Activated T-cell treated with anti-CD3 and anti-CD28 coated beads for 24 hours (primary cell): ENCODE measurements around the gene NOL4L.

Experiments used
- DNase-seq: peaks from one replicate; pipeline ENCODE4 v3.0.0-alpha.2; 2020; ENCODE audit warnings: low read depth

The NOL4L gene

DNA sequence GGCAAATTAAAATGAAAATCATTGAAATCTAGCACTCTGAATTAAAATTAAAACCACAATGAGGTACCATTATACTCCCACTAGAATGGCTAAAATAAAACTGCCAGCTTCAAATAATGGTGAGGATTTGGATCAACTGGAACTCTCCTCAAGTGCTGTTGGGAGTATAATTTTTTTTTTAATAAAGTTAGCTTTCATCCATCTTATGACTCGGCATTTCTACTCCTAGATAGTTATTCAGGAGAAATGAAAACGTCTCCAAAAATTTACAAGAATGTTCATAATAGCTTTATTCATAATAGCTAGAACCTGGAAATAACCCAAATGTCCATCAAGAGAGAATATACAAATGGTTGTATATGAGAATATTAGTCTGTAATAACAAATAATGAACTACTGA, 163.8 kb downstream of the NOL4L start:
- no peak for DNase-seq

DNA sequence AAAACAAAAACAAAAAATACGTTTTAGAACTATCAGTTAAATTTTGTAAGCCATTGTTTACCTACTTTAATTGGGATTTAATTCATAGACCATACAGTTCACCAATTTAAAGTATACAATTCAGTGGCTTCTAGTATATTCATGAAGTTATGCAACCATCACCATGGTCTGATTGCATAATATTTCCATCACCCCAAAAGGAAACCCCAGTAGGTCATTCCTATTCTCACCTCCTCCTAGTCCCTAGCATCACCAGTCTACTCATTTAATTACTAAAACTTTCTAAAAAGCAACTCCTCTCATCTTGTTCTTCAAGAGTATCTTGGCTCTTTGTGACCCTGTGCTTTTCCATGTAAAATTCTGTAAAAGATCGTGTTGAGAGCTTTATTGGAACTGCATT, 166.8 kb downstream of the NOL4L start:
- no peak for DNase-seq

DNA sequence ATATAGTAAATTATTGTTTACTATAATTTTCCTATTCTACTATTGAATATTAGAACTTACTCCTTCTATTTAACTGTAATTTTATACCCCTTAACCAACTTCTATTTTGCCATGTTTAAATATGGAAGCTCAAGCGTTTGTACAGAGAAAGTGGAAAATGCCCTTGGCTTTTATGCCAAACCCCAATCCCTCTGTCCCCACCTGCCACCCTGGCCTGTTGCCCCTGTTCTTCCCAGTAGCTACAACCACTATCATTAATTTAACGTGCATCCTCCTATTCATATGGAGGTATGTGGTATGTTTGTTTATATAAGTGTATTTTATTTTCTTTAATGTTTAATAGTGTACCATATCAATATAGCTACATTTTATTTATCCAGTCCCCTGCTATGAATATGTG, 168.9 kb downstream of the NOL4L start:
- DNase-seq, result no peak

DNA sequence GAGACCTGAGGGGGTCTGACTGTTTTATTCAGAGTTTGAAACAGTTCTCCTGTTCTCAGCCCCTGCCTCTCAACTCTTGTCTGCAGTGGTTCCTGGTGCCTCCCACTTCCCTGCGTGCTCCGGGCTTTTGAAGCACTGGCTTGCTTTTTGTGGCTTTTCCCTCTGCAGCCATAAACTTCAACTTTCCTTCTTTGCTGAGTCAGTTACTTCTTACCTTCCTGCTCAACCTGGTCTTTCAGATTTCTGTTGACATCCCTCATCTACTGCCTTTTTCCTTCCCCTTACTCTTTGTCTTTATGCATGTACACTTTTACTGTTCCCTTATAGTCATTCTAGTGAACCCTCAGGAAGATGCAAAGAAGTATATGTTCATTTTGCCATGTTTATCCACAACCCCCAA, 169.6 kb downstream of the NOL4L start:
- DNase-seq, result no peak

DNA sequence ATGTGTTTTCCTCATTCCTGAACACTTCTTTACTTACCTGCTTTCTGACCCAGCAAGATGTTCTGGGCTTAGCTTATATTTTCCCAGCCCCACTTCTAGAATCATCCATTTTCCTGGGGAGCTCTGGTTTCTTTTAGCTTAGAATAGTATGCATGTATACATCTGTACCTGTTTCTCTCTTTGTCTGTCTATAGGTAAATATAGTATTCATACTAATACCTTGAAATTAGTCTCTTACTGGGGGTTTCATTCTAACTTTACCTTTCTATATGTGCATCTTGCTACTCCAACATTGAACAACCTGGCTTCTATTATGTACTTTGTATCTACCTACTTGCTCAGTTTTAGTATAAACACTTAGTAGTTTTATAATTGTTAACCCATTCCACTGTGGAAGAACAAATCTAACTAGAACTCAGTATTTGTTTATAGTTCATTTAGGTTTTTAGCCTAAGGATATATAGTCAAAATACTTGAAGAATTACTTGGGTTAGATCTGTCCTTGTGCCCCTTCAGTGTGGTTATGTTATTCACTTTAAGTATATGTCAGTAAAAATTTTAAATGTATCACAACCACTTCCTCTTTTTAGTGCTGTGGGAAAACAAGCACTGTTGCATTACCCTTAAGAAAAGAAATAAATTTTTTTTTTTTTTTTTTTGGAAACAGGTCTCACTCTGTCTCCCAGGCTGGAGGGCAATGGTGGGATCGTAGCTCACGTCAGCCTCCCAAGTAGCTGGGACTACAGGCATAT, 173.0 kb downstream of the NOL4L start:
- no peak for DNase-seq

DNA sequence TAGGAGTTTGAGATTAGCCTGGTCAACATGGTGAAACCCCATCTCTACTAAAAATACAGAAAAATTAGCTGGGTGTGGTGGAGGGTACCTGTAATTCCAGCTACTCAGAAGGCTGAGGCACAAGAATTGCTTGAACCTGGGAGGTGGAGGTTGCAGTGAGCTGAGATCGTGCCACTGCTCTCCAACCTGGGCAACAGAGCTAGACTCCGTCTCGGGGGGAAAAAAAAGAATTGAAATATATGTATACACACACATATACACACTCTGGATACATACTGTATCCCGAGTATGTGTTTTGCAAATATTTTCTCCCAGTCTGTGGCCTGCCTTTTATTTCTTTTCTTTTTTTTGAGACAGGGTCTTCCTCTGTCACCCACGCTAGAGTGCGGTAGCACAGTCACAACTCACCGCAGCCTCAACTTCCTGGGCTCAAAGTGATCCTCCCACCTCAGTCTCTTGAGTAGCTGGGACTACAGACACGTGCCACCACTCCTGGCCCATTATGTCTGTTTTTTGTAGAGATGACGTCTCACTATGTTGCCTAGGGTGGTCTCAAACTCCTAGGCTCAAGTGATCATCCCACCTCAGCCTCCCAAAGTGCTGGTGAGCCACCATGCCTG, 177.9 kb downstream of the NOL4L start:
- peak; percentile 42 for DNase-seq

DNA sequence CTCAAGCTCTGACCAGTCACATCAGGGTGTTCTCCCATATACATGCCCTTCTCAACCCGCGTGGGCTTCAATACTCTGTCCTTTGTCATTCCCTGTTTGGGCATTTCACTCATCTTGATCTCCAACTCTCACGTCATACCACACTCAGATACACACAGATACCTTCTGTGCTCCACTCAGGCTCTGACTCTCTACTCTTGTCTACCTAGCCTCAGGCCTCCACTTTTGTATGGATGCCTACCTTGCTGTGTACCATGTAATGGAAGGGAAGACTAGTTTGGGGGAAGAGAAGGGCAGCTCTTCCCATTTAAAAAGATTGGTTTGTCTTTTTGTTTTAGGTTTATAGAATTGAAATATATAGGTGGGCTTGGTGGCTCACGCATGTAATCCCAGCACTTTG, 178.4 kb downstream of the NOL4L start:
- DNase-seq, result no peak

DNA sequence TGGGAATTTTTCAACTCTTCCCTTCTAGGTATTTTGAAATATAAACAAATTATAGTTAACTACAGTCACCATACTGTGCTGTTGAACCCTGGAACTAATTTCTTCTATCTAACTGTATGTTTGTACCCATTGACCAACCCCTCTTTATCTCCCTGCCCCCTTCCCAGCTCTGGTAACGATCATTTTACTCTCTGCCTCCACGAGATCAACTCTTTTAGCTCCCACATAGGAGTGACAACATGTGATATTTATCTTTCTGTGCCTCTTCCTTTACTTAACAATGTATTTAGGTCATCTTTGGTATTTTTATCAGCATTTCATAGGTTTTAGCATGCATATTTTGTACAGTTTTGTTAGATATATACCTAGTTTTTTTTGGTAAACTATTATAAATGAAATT, 181.1 kb downstream of the NOL4L start:
- DNase-seq, result no peak

DNA sequence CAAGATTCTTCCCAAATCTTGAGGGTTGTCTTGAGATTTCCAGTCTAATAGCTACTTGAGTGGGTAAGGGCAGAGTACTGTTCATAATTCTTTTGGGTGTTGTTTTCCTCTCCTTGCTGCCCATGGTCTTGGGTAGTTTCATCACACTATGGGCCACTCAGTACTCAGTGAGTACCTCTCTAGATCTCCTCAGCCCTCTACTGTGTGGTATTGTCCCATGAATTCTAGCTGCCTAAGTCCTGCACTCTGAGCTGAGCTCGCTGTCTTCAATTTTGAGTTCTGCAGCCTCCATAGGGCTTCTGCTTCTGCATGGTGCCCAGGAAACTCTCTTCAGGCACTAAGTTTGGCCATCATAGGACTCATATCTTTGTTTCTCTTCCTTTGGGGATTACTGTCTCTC, 184.7 kb downstream of the NOL4L start:
- DNase-seq, result no peak

DNA sequence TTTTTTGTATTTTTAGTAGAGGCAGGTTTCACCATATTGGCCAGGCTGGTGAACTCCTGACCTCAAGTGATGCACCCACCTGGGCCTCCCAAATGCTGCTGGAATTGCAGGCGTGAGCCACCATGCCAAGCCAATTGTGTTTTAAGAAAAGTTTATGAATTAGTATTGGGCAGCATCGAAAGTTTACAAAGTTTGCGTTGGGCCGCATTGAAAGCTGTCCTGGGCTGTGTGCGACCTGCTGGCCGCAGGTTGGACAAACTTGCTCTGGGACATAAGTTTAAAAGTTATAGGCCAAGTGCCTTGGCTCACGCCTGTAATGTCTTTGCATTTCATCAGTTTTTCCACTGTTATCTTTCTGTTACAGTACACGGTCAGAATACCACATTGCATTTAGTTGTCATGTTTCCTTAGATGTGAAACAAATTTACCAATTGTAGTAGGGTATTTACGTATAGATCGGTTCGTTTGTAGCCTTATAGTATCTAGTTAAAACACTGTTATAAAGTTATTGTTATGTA, 187.5 kb downstream of the NOL4L start:
- DNase-seq, result no peak

DNA sequence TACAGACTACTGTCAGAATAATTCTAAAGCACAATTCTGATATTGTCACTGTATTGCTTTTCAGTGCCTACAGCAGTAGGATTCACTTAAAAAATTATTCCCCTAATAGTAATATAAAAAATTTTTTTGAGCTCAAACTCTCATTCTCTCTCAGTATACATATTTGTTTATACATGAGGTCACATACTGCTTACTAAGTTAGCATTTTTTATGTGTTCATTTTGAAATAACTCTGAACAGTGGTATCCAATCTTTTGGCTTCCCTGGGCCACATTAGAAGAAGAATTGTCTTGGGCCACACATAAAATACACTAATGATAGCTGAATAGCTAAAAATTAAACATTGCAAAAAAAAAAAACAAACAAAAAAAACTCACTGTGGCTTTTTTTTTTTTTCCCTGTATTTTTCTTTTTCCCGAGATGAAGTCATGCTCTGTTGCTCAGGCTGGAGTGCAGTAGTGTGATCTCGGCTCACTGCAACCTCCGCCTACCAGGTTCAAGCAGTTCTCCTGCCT, 188.4 kb downstream of the NOL4L start:
- DNase-seq, result no peak

DNA sequence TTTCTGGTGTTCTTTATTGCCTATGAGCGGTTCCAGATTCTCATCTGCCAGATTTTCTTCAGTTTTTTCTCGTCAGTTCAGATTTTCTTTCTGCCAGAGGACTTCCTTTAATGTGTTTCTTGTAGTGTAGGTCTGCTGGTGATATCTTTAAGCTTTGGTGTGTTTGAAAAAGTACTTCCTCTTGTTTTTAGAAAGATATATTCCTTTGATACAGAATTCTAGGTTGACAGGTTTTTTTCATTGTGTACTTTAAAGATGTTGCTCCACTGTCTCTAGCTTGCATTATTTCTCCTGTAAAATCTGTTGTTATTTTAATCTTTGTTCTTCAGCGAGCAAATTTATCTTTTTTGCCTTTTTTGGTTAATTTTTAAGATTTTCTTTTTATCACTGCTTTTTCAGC, 190.1 kb downstream of the NOL4L start:
- no peak for DNase-seq
